Astrocyte of the hippocampus (primary cell): Measurements from ENCODE around the gene HOXD10.
A peak's percentile ranks its signal among the peaks of the same experiment; 100 is the strongest.

Experiments
- DNase-seq: peaks from one replicate; pipeline ENCODE4 v3.0.0; 2011; ENCODE audit warnings: low read depth, low spot score

The HOXD10 gene

DNA sequence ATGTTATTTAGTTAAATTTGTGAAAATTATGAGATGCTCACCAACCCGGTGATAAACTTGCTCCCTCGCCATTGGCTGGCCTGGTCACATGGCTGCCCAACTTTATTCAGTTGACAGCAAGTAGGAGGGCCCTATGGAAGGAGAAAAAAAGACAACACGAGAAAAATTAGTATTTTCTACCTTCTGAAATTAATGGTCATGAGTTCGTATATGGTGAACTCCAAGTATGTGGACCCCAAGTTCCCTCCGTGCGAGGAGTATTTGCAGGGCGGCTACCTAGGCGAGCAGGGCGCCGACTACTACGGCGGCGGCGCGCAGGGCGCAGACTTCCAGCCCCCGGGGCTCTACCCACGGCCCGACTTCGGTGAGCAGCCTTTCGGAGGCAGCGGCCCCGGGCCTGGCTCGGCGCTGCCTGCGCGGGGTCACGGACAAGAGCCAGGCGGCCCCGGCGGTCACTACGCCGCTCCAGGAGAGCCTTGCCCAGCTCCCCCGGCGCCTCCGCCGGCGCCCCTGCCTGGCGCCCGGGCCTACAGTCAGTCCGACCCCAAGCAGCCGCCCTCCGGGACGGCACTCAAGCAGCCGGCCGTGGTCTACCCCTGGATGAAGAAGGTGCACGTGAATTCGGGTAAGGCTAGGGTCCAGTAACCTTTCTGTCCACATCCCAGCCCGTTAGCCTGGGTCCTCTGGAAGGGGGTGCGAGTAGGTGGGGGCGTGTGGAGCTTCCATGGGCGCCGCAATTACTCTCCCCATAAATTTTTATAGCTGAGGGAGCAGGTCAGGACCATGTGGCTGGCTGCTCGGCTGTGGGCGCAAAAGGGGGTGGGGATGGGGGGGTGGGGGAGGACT lies 35.1 kb downstream of the HOXD10 start, which contains the start of gene HOXD4:
HOXD4 (plus strand) TSS at position 109 of the 846 bp plus-strand sequence; CDS start at position 193, 84 bp downstream.
- DNase-seq: no peak

GRCh38 chr2:176152350-176153181 lies 36.0 kb downstream of the HOXD10 start:
- DNase-seq: no peak

- no peak for DNase-seq
These were observed 38.1 kb downstream of the HOXD10 start for GRCh38 chr2:176154576-176155252.

GRCh38 chr2:176155356-176156044 lies 38.9 kb downstream of the HOXD10 start:
- no peak for DNase-seq

- DNase-seq: no peak
These were observed 39.8 kb downstream of the HOXD10 start for GRCh38 chr2:176156301-176156806.

GRCh38 chr2:176156807-176157498 lies 40.4 kb downstream of the HOXD10 start, which contains the start of gene HOXD3:
Gene HOXD3, plus strand, starts transcription at chr2:176157307. Its CDS starts 11,808 bp downstream, at chr2:176169115.
- DNase-seq: no peak

DNA sequence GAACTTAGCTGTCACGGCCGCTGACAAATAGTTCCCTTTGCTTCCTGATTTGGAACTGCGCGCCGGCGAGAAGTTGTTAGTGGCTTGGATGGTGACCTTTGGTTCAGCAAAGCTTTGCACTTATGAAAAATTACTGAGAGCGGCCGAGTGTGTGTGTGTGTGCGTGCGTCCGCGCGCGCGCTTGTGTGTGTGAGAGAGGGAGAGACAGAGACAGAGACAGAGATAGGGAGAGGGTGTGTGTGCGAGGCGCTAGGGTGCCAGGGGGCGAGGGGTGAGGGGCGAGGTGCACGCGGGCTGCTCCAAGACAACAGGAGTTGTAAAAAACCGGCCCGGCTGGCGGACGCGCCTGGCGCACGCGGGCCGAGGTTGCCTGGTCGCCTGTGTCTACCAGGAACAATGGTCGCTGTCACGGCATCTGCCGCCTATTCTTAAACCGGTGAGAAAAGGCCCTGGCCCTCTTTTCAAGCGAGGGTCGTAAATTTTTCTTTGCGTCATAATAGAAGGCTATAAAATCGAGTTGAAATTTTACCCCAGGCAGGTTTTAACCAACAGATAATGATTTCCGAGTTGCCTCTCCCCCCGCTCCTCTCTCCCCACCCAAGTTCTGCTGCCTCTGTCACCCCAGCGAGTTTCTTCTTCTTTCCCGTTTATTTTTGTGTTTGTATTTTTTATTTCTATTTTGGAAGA lies 41.1 kb downstream of the HOXD10 start:
- no peak for DNase-seq

DNA sequence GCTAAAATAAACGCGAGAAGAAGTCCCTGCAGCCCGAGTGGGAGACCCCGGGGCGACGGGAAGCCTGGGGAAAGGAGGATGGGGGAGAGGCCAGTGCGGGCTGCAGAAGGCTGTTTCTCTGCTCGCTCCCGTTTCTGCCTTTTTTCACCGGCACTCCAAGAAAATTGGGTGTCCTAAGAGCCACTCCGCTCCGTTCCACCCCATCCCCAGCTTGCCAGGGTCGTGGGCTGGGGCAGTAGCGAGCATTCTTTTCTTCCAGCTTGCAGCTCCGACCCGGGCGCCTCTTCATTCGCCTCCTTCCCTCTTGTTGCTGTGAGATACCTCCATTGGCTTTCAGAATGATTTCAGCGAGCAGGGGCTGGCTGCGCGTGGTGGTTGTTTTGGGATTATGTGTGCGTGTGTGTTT lies 41.6 kb downstream of the HOXD10 start:
- no peak for DNase-seq

DNA sequence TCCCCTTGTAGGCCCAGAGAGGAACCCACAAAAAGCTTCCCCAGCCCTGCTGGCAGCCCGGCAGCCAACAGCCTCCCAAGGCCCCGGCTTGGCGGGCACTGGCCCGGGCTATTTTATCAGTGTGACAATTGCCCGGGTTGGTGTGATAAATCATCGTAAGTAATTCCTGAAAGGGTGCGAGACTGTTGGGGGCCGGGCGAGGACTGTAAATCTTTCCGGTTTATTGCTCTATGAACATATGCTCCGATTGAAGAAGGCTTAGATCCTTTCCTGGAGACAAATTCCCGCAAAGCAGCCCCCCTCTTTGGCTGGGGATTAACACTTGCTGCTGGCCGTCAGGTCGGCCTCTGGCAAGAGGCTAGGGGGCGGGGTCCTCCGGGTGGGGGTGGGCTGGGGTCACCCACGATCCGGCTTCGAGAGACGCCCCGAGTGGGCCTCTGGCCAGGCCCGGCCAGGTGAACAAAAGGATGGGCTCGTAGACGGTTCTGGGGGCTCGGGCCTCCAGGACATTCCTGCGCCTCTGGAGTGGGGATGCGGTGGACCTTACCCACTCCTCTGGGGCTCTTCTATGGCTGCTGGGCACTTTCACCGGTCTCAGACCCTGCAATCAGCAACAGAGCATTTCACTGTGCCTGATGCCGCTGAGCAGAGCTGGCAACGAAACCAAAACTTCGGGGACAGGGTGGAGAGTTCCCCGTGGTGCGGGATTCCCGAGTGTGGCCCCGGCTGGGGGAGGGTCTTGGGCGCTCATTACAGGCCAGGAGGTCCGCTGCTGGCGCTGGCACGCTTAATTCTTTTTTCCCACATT lies 42.5 kb downstream of the HOXD10 start:
- no peak for DNase-seq

DNA sequence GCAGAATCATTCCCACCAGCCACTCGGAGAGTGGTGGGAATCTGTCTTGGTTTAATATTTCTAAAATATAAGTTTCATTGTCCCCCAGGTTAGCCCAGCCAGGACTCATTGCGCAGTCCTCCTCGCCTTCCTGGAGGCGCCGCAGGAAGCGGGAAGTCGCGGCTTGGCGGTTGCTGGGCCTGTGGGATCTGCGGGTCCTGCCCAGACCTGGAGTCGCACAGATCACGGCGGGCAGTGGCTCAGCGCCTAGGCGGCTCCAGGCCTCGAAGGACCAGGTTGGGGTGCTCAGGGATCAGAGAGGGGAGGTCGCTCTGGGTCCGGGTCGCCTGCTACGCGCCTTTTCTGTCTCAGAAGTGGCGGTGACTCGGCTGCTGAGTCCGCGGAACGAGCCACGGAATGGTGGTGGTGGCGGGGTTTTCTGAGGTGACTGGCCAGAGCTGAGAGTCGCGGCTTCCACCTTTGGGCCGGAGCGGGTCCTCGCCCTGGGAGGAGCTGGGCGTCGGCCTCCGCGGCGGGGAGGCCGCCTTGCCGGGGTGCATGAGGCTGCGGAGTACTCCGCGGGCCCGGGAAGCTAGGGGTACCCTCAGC lies 43.2 kb downstream of the HOXD10 start:
- DNase-seq: no peak

DNA sequence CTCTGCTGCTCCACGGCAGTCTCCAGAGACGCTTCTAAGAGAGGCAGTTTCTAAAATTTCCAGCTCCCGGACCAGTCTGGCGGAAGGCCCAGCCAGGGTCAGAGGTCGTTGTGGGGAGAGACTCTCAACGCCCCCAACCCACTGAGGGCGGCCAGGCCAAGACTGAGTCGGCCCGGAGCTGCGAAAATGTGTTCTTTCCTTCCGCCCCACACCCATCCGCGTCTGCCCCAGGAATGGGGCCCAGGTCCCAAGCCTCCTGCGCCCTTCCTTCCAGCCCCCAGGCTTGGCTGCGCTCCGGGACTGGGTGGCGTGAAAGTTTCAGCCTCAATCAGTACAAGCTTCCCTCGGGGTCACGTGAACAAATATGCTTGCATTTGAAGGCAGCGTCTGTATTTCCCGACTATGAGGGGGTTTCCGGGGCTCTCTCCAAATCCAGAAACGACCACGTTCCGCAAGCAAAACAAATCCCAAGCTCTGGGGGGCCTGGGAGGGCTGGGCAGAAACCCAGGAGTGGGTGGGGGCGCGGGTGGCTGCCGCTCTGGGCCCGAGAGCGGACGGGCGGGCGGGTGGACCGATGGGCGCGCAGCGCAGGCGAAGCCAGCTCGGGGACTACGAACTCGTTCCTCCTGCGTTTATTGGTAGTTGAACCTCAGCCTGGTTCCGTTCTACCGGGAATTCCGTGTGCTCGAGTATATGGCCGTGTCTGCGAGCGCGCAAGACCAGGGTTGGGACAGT lies 43.8 kb downstream of the HOXD10 start:
- DNase-seq: no peak

DNA sequence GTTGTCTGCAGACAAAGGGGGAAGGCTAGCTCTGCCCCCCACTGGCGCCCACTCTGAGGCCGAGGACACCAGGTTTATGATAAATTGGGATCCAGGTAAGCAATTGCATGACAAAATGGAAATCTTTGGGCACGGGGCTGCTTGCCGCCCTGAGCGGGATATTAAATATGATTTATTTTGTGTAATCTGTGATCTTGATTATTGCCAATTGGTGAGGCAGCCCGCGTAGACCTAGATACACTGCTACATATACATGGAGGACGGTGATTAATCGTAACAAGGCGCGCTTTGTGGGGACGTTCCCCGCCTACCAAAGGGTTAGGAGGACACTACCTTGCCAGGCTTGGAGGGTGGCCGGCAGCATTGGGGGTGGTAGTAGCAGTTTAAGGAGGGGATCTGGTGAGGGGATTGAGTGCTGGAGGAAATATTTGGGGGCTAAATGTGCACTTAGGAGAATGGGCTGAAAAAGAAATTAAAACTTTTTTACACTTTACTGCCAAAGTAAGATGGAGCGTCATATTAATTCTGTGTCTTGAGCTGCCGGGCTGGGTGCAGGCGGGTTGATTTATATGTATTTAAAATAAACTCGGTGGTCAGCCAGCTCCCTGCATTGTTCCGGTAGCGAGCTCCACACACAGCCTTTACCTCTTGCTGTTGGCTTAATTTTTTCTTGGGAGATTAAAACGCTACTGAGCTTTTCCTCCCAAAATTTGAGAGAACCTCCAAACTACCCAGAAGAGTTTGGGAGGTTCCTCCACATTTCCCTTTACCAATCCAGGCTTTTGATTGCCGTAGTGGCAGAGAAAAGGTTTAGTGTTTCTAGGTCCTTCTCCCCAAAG lies 44.6 kb downstream of the HOXD10 start:
- no peak for DNase-seq

DNA sequence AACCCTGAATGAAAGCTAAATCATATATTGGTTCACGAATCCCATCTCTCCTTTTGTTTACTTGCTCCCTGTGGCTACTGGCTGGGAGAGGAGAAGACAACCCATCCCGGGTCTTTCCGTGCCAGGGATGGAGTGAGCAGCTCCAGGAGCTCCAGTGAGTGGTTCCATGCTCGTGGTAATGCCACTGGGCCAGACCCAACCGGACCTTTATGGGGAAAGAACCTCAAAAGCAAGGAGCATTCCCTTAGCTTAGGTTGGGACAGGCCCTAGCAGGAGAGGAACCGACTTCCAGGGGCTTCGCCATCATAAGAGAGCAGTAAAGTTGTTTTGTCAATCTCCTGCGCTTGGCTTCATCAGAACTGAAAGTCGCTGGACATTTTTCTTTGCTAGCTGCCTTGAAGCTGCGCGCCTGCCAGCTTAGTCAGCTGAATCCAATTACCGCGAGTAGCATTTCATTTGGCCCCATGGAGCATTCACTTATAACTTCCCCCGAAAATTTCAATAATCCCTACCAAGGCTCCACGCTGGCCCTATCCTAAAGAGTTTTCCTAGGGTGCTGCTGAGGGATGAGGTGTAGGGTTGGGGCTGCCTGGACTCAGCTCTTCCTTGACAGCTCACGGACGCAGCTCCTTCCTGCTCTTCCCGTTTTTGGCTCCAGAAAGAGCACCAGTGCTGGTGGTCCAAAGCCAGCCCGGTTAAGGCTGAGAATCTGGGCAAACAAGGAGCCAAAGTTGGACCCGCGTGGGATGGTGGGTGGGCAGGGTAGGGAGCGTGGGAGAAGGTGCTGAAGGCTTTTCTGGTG lies 45.4 kb downstream of the HOXD10 start:
- peak; percentile 69 for DNase-seq

DNA sequence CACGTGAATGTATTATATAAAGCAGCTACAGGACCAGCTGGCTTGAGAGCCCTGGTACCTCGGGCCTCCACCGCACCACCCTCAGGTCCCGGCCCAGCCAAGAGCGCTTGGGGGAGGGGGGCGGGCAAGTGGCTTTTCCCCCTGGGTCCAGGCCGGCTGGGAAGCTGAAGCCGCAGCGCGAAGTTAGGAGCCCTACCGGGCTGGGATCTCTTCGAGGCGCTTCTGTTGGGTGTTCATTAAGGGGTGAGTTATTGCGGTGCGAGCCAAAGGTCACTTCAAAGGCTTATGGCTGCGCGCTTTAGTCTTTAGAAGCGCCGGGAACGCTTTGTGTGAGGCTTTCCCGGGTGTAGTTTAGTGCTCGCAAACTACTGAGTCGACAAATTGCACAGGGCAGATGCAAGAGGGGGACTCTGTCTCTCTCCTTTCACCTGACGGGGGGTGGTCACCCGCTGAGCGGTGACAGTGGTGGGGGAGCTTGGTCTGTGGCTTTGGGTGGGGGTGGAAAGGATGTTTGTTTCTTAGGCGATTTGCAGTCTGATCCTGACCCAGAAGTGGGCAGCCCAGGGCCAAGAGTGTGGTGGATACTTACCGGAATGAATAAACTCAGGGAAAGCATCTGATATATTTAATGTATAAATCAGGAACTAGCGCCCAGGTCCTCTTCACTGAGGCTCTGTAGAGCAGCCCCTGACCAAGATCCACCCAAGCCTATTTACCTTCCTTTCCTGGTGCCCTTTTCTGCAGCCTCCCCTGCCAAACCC lies 46.5 kb downstream of the HOXD10 start:
- no peak for DNase-seq

- DNase-seq: no peak
These were observed 47.1 kb downstream of the HOXD10 start for GRCh38 chr2:176163672-176164056.

- no peak for DNase-seq
These were observed 47.6 kb downstream of the HOXD10 start for GRCh38 chr2:176164201-176164600.
